Activated naive CD4-positive, alpha-beta T cell treated with anti-CD3 and anti-CD28 coated beads, Interleukin-2, amount 50 U/mL, for 72 hours (primary cell): ENCODE measurements around the gene BEND3. TPM values are rescaled to one million over a fixed set of nuclear protein-coding genes. Genes with fewer than 3 reads are reported as not detected.

Experiments
- ATAC-seq, 2 donors: fragments of 150-1000 bp; cut with Tn5 transposase; 2 replicates each; pipeline ENCODE4 v1.10.0; 2021; ENCODE audit warnings: mild to moderate bottlenecking in 2 of 2, moderate library complexity in 2 of 2
- DNase-seq, 2 donors: peaks; one replicate each; pipeline ENCODE4 v3.0.0; 2021 to 2022; ENCODE audit warnings: low spot score in 2 of 2
- H3K27ac Mint-ChIP-seq, 2 donors: one replicate each; pipeline ENCODE4 v1.8.0; 2022; ENCODE audit warnings: mild to moderate bottlenecking in 2 of 2, mixed read lengths in 2 of 2
- H3K36me3 Mint-ChIP-seq, 2 donors: one replicate each; pipeline ENCODE4 v1.8.0; 2022; ENCODE audit warnings: mixed read lengths in 2 of 2
- H3K9me3 Mint-ChIP-seq, 2 donors: one replicate each; pipeline ENCODE4 v1.8.0; 2022; ENCODE audit warnings: mixed read lengths in 2 of 2
- total RNA-seq, 2 donors: library from RNA; stranded (reverse); gene quantifications; one replicate each; pipeline ENCODE4 v1.2.3, GENCODE V29; 2022

Gene BEND3
- total RNA-seq, 2 donors from 2014 or later: 4.0 to 5.2 TPM

DNA sequence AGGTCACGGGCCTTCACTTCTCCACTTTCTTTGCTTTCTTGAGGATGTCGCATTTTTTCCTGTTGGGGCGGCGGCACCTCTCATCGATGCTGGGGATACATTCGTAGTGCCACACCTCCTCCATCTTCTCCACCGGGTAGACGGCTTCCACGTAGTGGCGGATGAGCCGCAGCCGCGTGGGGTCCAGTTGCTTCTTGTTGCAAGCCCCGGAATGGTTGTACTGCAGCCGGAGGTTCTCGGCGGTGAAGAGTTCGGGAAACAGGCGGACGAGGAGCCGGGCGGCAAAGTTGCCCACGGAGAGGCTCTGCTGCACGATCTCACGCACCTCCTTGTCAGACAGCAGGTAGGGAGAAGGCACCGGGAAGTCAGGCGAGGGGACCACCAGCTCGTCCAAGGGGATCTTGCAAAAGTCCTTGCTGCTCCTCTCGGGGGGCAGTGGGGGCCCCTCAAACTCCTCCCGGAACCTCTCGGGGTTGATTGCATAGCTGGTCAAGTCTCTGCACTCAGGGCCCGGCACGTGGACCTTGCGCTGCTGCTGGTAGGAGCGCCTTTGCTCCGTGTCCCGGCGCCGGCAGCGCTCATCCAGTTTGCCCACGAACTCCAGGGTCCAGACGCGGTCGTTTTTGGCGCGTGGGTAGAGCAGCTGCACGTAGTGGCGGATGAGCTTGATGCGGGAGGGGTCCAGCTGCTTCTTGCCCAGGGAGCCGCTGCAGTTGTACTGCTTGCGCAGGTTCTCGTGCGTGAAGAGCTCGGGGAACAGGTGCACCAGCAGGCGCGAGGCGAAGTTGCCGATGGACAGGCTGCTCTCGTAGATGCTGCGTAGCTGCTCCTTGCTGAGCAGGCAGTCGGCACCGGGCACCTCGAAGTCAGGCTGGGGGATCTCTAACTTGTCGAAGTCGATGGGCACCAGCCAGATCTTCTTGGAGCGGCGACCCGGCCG is 46.4 kb downstream of the BEND3 start:
- H3K27ac Mint-ChIP-seq: no peak overlapping the region
- peaks cover 8 to 18% of the 10 kb centered on the region in 2 donors for H3K36me3 Mint-ChIP-seq
- ATAC-seq (no peak), DNase-seq (no peak)
- H3K9me3 Mint-ChIP-seq: no peaks in the 10 kb centered on the region

DNA sequence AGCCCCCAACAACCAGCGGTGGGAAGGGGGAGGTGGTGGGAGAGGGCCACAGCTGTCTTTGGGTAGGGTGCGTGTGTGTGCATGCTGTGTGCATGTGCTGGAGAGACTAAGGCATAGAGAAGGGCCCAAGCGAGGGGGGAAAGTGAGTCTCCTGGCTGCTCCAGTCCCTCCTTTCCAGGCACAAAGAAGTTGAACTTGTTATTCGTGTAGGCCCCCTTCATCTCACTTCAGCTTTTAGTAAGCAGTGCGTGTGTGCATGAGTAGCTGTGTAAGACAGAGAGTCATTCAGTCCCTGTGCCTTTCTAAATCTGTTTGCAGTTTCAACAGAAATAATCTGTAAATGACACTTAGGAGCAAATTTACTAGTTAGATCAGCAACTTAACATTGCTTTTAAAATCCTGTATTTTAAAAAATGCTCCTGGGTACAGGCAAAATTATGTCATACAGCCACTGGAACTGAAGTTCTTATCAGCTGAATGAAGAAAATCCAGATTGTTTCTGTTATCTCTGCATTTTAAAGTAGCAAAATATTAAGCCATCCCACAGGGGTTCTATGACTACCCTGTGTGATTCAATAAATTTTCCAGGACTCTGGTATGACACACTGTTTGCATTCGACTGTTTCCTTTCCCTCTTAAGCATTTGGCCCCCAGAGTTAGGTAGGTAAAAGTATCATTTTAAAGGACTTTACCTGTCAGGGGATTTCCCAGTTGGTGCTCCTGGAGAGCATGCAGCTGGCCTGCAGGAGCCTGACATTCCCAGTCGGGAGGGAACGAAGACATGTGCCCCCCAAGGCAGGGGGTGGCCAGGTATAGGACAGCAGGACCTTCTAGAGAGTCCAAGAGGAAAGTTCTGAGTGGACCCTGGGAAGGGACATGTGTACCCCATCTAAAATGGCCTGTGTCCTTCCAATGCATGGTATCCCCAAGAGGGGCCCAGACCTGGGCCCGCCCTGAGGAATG is 48.3 kb downstream of the BEND3 start:
- DNase-seq (peak in 1 of 2 donors; percentile 49), ATAC-seq (peak; percentile 28 to 92)
- Mint-ChIP-seq H3K36me3 (peaks cover 12 to 18% of the 10 kb centered on the region in 2 donors), H3K9me3 (no peaks in the 10 kb centered on the region), H3K27ac (peak overlapping the region; percentile 27 to 97)

DNA sequence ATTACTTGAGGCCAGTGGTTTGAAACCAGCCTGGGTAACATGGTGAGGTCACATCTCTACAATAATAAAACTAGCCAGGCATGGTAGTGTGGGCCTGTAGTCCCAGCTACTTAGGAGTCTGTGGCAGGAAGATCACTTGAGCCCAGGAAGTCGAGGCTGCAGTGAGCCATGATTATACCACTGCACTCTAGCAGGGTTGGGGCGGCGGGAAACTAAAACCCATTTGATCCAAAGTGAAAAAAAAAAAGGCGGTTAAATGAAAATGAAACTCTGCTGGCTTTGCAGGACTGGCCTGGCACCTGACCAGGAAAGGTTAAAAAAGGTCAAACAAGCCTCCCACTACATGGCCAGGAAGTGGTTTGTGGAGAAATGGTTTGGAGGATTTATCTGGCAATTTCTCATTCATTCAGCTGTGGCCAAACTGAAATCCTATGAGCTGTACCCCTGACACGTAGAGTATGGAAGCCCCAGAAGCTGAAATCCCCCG is 50.7 kb downstream of the BEND3 start:
- peak; percentile 30 to 82 for ATAC-seq
- H3K36me3 Mint-ChIP-seq: peaks cover 7 to 12% of the 10 kb centered on the region in 2 donors
- no peaks in the 10 kb centered on the region for H3K9me3 Mint-ChIP-seq
- peak; percentile 34 to 71 for DNase-seq
- H3K27ac Mint-ChIP-seq: peak overlapping the region; percentile 56 to 68

DNA sequence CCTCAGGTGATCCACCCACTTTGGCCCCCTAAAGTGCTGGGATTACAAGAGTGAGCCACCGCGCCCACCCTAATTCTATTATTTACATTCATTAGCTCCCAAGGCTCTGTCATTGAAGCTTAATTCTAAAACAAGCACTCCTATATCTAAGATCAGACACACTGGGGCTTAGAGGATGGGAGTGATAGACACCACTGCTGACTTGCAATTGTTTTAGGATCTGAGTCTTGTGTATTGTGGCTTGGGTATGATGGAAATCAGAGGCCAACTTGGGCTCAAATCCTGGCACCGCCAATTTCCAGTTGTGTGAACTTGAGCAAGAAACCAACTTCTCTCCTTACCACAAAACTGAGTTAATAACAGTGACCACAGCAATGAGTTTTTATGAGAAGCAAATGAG is 52.6 kb downstream of the BEND3 start:
- Mint-ChIP-seq H3K9me3 (no peaks in the 10 kb centered on the region), H3K36me3 (peaks cover 0 to 12% of the 10 kb centered on the region in 2 donors), H3K27ac (peak overlapping the region in 1 of 2 donors; percentile 55)
- ATAC-seq: no peak
- DNase-seq: no peak

DNA sequence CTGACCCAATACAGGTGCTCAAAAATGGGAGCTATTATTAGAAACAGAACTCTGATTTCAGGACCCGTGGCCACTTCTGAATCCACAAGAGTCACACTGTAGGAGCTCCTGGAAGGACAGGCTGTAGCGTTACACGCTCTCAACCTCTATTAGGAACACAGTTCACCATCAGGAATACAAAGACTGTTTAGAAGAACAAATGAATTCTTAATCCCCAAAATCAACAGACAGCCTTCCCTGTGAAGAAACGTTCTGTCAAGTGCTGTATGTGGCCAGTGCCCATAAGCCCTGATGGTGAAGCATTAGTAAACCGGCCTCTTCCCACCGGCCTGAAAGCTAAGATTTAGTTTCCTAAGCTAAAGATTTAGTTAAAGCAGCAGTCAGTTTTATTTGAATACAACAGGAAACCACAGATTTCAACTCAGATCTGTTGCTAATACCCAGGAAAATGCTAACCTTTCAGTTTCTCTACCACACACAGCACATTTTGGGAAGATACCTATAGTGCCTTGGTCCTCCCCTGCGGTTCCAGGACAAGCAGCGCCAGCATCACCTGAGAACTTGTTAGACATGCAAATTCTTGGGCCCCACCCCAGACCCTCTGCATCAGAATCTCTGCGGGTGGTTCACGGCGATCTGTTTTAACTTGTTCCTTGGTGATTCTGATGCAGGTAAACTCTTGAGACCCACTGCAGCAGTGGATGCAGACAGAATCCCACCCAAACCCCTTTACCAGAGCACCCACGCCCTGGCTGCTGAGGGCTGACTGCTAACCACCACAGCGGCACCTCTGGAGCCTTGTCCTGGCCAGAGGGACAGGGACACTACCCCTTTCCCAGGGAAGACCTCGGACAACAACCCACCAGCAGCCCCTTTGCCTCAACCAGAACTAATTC is 53.9 kb downstream of the BEND3 start:
- H3K27ac Mint-ChIP-seq: peak overlapping the region; percentile 22 to 62
- H3K36me3 Mint-ChIP-seq: peaks cover 0 to 12% of the 10 kb centered on the region in 2 donors
- no peak for DNase-seq

DNA sequence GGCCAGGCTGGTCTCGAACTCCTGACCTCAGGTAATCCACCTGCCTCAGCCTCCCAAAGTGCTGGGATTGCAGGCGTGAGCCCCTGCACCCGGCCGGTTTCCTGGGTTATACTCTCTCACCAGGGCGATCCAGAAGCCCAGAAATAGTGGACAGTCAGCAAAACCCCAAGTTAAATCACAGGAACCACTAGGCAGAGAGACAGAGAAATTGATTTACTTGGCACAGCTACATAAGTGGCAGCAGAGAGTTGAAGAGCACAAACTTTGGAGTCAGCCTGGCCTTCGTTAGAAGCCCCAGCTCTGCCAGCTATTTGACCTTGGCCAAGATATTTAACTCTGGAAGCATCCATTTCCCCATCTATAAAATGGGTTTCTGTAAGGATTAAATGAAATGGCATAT is 54.6 kb downstream of the BEND3 start:
- H3K9me3 Mint-ChIP-seq: no peaks in the 10 kb centered on the region
- H3K27ac Mint-ChIP-seq: no peak overlapping the region
- H3K36me3 Mint-ChIP-seq: peaks cover 0 to 9% of the 10 kb centered on the region in 2 donors
- DNase-seq: no peak
- no peak for ATAC-seq

More for the DNA sequence above, 53.9 kb downstream of the BEND3 start:
- peak; percentile 48 to 61 for ATAC-seq
- H3K9me3 Mint-ChIP-seq: no peaks in the 10 kb centered on the region

DNA sequence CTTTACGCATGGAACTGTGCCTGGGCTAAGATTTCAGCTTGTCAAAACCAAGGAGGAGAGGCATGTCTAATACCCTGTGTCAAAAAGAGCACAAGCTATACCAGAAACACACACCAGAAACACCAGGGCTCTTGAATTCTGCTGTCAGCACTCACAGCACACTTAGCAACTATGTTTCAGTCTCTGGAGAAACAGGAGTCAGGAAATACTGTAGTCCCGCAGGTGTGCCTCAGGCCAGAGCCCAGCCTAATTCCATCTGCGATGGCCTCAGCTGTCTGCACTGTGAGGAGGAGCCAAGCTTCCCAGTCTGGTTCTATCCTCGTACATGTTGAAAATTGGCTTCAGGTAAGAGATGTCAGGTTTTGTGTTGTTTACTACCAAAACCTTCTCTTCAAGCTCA is 55.7 kb downstream of the BEND3 start:
- no peak overlapping the region for H3K27ac Mint-ChIP-seq
- H3K36me3 Mint-ChIP-seq: peaks cover 0 to 4% of the 10 kb centered on the region in 2 donors
- ATAC-seq (no peak), DNase-seq (no peak)
- H3K9me3 Mint-ChIP-seq: no peaks in the 10 kb centered on the region

DNA sequence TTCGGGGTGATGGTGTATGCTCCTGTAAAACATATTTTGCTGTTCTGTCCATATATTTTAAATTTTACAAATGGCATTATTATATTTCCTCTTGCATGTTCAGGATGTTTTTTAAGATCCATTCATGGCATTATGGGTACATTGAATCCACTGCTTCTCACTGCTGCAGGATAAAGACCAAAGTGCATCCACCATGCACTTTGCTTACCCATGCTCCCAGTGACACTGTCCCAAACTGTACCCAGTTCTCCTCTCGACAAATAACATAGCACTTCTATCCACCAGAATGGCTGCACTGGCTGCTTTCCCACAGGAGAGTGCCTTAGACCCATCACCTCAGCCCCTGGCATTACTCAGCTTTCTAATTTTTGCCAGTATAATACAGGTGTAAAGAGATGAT is 57.6 kb downstream of the BEND3 start:
- no peak for ATAC-seq
- DNase-seq: no peak
- Mint-ChIP-seq H3K27ac (peak overlapping the region in 1 of 2 donors; percentile 68), H3K36me3 (no peaks in the 10 kb centered on the region), H3K9me3 (no peaks in the 10 kb centered on the region)

DNA sequence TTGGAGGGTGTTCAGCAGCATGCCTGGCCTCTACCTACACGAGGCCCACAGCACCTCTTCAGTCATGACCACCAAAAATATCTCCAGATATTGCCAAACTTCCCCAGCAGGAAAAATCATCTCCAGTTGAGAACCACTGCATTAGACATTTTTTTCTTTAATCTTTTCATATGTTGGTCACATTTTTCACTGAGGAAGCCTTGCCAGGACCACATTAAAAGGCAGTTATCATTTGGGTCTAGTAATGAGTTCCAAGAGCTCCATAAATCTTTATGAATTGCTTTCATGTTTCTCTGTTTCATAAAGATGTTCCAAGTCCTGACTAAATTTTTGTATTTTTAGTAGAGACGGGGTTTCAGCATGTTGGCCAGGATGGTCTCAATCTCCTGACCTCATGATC is 58.5 kb downstream of the BEND3 start:
- no peak for ATAC-seq
- H3K36me3 Mint-ChIP-seq: no peaks in the 10 kb centered on the region
- DNase-seq: no peak
- H3K27ac Mint-ChIP-seq: peak overlapping the region in 1 of 2 donors; percentile 88
- H3K9me3 Mint-ChIP-seq: no peaks in the 10 kb centered on the region

DNA sequence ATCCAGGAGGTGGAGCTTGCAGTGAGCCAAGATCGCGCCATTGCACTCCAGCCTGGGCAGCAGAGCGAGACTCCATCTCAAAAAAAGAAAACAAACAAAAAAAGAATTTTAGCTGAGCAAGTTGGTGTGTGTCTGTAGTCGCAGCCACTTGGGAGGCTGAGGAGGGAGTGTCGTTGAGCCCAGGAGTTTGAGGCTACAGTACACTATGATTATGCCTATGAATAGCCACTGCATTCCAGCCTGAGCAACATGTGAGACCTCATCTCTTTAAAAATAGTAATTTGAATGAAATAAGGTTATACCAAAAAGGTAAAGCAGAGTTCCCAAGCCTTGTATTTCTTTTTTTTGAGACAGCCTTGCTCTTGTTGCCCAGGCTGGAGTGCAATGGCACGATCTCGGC is 67.5 kb downstream of the BEND3 start:
- no peaks in the 10 kb centered on the region for H3K36me3 Mint-ChIP-seq
- no peak for ATAC-seq
- H3K27ac Mint-ChIP-seq: no peak overlapping the region
- no peak for DNase-seq
- no peaks in the 10 kb centered on the region for H3K9me3 Mint-ChIP-seq

DNA sequence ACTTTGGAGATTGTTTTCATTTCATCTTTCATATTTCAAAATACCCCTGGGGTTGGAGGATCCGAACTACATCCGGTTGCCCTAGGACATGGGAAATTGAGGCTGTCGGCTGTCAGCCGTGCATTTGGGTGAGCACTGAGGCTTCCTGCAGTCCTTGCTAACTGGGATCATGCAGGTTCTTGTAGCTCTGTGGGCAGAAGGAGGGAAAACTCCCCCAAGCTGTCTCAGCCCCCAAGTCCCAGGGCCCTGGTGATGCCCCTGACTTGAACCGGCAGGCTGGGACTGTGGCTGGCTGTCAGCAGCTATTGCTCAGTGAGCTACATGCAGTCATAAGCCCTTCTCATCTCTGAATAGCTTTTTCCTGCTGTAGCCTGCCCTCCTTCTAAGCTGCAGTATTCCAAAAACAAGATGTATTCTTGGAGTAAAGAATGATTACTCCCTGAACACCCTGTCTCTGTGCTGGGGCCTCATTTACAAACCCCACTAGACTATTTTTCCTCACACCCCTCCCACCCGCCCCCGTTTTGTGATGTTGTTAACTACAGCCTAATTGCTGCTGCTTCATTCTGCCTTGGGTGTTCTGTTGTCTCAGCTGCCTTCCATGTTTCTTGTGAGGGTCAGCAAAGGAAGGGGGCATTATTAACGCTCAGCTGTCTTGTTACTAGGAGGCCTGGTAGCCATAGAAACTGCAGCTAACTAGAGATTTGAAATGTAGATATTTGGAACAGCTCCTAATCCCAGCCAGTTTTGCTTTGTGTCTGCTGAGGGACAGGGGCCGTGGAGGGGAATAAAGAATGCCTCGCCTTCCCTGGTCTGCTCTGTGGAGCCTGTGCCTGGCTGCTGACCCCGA is 69.3 kb downstream of the BEND3 start:
- ATAC-seq (no peak), DNase-seq (no peak)
- H3K36me3 Mint-ChIP-seq: no peaks in the 10 kb centered on the region
- peak overlapping the region in 1 of 2 donors; percentile 77 for H3K27ac Mint-ChIP-seq
- H3K9me3 Mint-ChIP-seq: no peaks in the 10 kb centered on the region

DNA sequence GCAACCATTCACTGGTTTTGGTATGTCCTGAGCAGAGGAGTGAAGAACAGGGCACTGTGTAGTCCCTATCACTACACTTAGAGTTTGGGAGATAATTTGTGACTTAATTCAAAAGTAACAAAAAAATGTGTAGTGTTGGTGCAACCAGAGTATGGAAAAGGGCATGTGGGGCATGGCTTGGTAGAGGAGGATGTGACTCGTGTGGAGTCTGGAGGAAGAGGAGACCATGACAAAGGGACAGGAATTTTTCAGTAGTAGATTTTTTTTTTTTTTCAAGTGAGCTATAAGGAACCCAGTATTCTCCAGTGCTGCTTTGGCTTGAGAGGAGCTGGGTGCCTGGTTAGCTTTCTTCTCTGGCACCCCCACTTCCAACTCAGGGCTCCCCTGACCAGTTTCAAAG is 82.2 kb downstream of the BEND3 start:
- H3K9me3 Mint-ChIP-seq: no peaks in the 10 kb centered on the region
- peak overlapping the region; percentile 3 to 18 for H3K27ac Mint-ChIP-seq
- no peak for DNase-seq
- ATAC-seq: peak in 1 of 2 donors; percentile 13
- peaks cover 13 to 17% of the 10 kb centered on the region in 2 donors for H3K36me3 Mint-ChIP-seq

DNA sequence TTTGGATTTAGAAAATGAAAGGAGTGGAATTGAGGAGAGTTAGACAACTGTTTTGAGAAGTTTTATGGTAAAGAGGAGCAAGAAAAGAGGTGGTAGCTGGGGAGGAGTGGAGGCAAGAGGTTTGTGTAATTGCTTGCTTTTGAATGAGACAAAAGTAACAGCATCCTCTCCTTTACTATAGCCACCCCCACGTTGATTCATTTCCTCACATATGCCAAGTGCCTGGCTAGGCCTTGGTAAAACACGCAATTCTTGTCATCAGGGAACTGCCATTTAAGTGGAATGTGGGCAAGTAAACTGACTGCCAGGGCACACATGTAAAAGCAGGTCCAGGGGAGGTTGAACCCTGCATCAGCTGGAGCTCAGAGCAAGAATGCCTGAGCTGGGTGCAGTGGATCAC is 83.3 kb downstream of the BEND3 start:
- peaks cover 13 to 17% of the 10 kb centered on the region in 2 donors for H3K36me3 Mint-ChIP-seq
- no peak for ATAC-seq
- no peaks in the 10 kb centered on the region for H3K9me3 Mint-ChIP-seq
- no peak for DNase-seq
- H3K27ac Mint-ChIP-seq: no peak overlapping the region

DNA sequence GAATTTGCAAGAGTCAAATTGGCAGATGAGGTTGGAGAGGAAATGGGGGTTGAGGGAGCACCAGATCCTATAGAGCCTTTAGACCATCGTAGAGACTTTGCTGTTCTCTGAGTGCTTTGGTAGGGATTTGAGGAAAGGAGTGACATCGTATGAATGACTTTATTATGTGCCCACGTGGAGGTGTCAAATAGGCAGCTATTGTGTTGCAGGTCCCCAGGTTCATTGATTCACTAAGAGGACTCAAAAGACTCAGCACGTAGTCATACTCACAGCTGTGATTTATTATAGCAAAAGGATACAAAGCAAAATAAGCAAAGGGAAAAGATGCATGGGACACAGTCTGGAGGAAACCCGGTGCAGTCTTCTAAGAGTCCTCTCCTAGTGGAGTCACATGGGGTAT is 85.2 kb downstream of the BEND3 start:
- DNase-seq: no peak
- H3K27ac Mint-ChIP-seq: peak overlapping the region in 1 of 2 donors; percentile 95
- H3K9me3 Mint-ChIP-seq: no peaks in the 10 kb centered on the region
- H3K36me3 Mint-ChIP-seq: peaks cover 13 to 17% of the 10 kb centered on the region in 2 donors
- no peak for ATAC-seq

DNA sequence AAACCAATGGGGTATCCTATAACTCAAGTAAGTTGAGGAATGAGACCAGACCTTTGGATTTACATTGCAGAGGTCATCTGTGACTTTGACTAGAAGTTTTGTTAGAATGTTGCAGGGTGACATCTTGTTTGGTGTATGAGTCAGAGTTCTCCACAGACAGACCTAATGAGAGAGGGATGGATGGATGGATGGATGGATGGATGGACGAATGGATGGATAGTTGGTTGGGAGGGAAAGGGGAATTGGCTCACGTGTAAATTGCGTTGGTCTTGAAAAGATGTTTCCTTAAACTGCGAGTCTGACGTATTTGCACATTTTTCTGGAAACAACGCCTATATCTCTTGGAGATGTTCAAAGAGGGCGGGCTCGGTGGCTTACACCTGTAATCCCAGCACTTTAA is 88.3 kb downstream of the BEND3 start:
- ATAC-seq (no peak), DNase-seq (no peak)
- Mint-ChIP-seq H3K9me3 (no peaks in the 10 kb centered on the region), H3K36me3 (peaks cover 9 to 17% of the 10 kb centered on the region in 2 donors), H3K27ac (peak overlapping the region; percentile 31 to 95)
